GM18861 (cell line): ENCODE data around the gene LAMA4.
"Not testable (repeated sequence)": the region's sequence is repeated elsewhere in the genome, so short reads cannot be mapped to it uniquely, and the experiment has no call there.

Experiments used
- ATAC-seq: cut with Tn5 transposase; IDR thresholded peaks from one replicate; pipeline ENCODE4 v1.9.1; 2021; ENCODE audit not compliant: unreplicated experiment

Gene LAMA4

GRCh38 chr6:112218563-112218962, 35.8 kb downstream of the LAMA4 start:
- ATAC-seq: no peak

GRCh38 chr6:112216662-112217551, 37.5 kb downstream of the LAMA4 start:
- ATAC-seq: no peak

- ATAC-seq: no peak
These were observed 38.7 kb downstream of the LAMA4 start for GRCh38 chr6:112215488-112216284.

GRCh38 chr6:112214739-112215269, 39.6 kb downstream of the LAMA4 start:
- no peak for ATAC-seq

DNA sequence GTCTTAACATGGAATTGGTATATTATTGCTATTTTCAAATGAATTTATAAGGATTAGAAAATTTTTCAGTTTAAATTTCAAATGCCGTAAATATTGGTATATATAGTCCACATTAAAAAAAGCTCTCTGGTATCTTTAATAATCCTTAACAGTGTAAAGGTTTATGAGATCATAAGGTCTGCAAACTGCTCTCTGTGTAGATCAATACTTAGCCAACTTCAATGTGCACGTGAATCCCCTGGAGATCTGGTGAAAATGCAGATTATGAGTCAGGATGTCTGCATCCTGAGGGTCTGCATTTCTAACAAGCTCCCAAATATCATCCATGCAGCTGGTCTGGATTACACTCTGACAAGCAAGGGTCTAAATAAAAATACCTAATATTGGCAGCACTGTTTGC, 43.5 kb downstream of the LAMA4 start:
- ATAC-seq: no peak

DNA sequence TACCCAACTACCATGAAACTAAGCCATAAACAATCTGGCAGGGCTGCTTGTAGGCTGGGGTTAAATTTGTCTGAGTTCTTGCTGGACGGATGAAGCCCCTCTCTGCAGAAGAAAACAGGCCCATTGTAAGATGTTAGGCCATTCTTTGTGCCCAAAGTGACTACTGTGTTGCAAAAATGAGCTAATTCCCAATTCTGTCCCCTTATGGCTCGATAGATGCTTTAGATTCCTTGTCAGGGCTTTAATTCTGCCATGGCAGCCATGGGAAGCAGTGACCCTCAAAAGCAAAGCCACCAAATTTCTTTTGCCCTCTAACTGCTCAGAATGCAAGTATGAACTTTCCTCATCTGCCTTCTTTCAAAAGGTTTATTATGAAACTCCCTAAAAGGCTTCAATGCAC, 45.2 kb downstream of the LAMA4 start:
- ATAC-seq: no peak

DNA sequence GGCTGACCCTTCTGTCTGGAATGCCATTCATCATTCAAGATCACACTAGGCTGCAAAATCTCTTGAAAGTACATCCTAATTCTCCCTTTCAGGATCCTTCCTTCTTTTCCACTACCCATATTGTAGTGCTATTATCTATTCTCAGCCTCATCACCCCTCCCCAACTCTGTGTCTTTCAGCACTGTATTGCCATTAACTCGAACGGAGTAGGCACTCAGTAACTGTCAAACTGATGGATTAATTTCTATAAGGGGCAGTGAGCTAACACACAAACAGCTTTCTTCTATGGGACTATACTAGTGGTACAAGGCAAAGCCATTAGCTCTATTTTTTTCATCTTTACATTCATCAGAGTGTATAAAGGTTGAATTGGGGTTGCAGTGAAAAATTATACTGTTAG, 46.6 kb downstream of the LAMA4 start:
- no peak for ATAC-seq

GRCh38 chr6:112207131-112207530, 47.2 kb downstream of the LAMA4 start:
- no peak for ATAC-seq

DNA sequence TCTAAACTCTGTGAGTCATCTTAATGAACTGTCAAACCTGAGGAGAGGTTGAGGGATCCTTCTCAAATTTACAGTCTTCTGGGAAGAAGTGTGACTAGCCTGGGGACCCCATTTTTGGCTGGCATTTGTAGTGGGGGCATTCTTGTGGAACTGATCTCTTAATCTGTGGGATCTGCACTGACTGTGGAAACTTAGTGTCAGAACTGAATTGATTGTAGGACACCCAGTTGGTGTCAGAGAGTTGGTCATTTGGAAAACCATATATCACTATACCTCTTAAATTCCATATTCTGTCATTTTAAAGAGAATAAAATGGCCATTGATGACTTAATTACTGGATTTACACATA, 48.3 kb downstream of the LAMA4 start:
- ATAC-seq: no peak

GRCh38 chr6:112205427-112206109, 48.8 kb downstream of the LAMA4 start:
- no peak for ATAC-seq

DNA sequence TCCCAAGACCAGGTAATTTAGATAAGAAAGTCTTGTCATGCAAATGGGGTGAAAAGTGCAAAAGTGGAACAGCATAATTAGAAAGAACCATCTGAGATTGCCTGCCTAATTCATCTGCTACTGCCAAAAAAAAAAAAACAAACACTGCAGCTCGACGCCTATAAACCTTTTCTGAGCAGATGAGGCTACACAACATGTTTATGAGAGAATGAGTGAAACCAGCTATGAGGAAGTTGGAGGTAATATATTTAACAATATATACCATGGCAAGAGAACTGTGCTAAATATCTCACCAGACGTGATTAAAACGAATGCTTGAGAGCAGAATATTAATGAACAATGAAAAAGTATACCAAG, 50.0 kb downstream of the LAMA4 start:
- peak; percentile 33 for ATAC-seq

DNA sequence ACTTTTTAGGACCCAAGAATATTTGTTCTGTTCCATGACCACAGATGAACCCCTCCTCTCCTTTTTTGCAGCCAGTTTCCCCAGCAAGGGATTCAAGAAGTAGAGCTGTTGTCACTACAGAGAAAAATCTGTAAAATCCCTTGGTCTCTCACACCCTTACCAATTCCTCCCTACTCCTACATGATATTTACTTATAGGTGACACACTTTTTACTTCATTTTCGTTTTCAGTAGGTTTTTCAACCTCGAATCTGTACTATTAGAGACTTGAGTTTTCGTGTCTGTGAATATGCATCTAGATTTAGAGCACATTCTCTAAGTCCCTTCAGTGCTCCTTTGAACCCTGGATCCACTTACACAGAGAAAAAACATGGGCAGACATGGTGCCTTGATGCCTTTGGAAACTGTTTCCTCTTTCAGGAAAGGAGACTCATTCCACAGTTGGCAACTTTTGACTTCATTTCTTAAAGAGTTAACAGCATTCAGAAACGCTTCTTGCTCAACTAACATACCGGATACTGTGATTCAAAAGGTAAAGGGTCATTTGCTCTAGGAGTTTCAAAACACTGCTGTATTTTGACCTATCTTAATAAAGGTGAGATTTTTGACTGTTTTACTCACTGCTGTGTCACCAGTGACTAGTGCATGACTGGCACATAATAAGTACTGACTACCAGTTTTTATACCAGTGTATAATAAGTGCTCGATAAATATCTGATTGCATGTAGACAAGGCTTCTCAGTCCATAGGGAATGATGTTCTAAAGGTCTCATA, 50.6 kb downstream of the LAMA4 start:
- peak; percentile 48 for ATAC-seq

GRCh38 chr6:112202639-112203341, 51.6 kb downstream of the LAMA4 start:
- peak; percentile 82 for ATAC-seq

DNA sequence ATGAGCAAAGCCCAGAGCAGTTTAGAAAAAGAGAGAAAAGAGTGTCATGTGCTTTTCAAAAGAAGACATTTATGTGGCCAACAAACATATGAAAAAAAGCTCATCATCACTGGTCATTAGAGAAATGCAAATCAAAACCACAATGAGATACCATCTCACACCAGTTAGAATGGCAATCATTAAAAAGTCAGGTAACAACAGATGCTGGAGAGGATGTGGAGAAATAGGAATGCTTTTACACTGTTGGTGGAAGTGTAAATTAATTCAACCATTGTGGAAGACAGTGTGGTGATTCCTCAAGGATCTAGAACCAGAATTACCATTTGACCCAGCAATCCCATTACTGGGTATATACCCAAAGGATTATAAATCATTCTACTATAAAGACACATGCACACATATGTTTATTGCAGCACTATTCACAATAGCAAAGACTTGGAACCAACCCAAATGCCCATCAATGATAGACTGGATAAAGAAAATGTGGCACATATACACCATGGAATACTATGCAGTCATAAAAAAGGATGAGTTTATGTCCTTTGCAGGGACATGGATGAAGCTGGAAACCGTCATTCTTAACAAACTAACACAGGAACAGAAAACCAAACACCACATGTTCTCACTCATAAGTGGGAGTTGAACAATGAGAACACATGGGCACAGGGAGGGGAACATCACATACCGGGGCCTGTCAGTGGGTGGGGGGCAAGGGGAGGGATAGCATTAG, 54.0 kb downstream of the LAMA4 start:
- not testable (repeated sequence) for ATAC-seq

DNA sequence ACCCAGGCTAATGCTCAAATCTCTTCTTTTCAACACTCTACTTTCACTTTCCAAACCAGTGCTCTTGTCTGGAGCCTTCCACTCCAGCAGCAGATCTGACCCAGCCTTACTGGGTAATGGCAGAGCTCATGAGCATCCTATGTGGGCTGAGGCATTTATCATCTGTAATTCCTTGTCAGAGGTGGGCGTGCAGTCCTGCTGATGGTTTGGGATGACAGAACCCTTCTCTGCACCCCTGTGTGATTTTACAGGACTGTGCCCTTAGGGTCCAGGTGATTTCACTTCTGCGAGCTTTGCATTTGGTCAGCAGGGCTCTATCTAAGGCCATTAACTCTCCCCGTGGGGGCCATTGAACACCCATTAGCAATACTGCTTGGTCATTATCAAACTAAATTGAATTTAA, 55.4 kb downstream of the LAMA4 start:
- no peak for ATAC-seq

DNA sequence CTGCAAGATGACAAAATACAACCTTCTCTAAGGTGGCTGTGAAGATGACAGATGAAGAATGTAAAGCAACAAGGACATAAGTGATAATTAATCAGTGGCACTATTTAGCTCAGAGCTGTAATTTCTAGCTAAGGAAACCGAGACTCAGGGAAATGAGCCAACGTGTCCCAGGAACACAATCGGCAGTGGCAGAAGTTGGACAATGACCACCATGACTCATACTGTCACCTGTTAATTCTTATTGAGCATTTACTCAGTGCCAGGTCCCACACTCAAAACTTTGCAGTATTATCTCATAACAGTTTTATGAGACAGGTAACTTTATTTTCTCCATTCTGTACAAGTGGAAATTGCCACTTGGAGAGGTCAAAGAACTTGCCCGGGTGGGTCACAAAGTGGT, 55.8 kb downstream of the LAMA4 start:
- no peak for ATAC-seq

DNA sequence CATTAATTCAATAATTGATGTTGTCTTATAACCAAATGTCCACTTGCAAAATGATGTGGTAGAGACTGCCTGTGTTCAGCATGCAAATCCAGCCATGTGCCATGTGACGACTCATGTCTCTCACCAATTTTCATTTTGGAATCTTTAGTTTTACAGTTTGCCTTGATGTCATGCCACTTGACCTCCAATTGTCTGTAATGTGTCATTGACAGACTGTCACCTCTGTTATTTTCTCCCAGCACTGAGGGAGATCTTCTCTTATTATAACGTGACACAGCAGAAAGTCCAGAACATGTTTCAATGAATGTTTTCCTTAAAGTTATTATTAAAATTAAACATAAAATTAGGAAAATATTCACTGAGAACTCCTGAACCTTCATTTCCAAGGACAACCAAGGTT, 56.7 kb downstream of the LAMA4 start:
- ATAC-seq: no peak

DNA sequence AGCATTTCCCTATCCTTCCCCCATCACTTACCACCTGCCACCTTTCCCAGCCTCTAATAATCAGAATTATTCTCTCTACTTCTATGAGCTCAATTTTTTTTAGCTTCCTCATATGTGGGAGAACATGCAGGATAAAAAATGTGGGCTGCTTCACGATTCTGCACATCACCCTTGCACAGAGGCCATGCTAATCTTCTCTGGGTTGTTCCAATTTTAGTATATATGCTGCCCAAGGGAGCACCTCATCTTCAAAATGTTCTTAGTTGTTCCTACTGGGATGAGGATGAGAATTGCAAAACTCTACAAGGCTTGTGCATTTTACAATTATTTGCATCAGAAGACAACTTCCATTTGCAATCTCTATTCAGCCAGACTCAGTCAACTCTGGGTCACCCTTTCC, 58.1 kb downstream of the LAMA4 start:
- no peak for ATAC-seq

DNA sequence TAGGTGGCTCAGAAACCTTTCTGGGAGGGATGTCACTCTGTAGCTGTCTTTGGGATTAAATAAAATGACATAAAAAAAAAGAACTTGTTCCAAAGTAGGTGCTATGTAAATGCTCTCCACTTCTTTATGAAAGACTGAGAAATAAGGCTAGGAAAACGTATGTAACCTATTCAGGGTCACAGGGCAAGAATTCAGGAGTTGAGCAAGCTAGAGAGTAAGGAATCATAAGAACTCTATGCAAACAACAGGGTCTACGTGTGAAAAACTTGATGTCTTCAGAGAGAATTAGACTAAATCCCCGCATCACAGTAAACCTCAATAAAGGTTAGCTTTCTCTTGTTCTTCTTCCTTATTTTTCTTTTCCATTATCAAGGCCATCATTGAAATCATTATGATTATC, 59.2 kb downstream of the LAMA4 start:
- ATAC-seq: no peak

GRCh38 chr6:112194511-112194910, 59.9 kb downstream of the LAMA4 start:
- no peak for ATAC-seq
